Immature natural killer cell (primary cell): Measurements from ENCODE around the gene HSPG2. TPM values are rescaled to one million over a fixed set of nuclear protein-coding genes. Genes with fewer than 3 reads are reported as not detected.

Experiments
- DNase-seq, 3 donors: peaks; one replicate each; pipeline ENCODE4 v3.0.0; 2022; ENCODE audit warnings: mixed read lengths in 1 of 3
- H3K27ac Mint-ChIP-seq, 6 donors: one replicate each; pipeline ENCODE4 v1.8.0; 2020; ENCODE audit warnings: mixed read lengths in 6 of 6, mild to moderate bottlenecking in 5 of 6, inconsistent platforms in 4 of 6, moderate library complexity in 3 of 6
- H3K27me3 Mint-ChIP-seq, 3 donors: one replicate each; pipeline ENCODE4 v1.8.0; 2020 to 2021; ENCODE audit warnings: low read depth in 3 of 3, mild to moderate bottlenecking in 3 of 3, mixed read lengths in 3 of 3, moderate library complexity in 3 of 3, inconsistent platforms in 1 of 3
- H3K36me3 Mint-ChIP-seq, 3 donors: one replicate each; pipeline ENCODE4 v1.8.0; 2020; ENCODE audit warnings: mixed read lengths in 3 of 3, inconsistent platforms in 2 of 3, mild to moderate bottlenecking in 2 of 3
- H3K4me1 Mint-ChIP-seq, 2 donors: one replicate each; pipeline ENCODE4 v1.8.0; 2020; ENCODE audit warnings: inconsistent platforms in 2 of 2, mild to moderate bottlenecking in 2 of 2, mixed read lengths in 2 of 2, moderate library complexity in 1 of 2
- H3K4me3 Mint-ChIP-seq, 5 donors: one replicate each; pipeline ENCODE4 v1.8.0; 2020; ENCODE audit warnings: mild to moderate bottlenecking in 5 of 5, mixed read lengths in 5 of 5, inconsistent platforms in 3 of 5, moderate library complexity in 3 of 5
- H3K9me3 Mint-ChIP-seq, 6 donors: one replicate each; pipeline ENCODE4 v1.8.0; 2020; ENCODE audit warnings: mild to moderate bottlenecking in 6 of 6, mixed read lengths in 6 of 6, inconsistent platforms in 4 of 6, moderate library complexity in 3 of 6
- polyA plus RNA-seq, 3 donors: library from polyadenylated mRNA; unstranded; fragments of 300-500 nt; fragmentation: Illumina TruSeq; gene quantifications; one replicate each; pipeline ENCODE4 v1.2.3, GENCODE V29; 2021

HSPG2 gene
- polyA plus RNA-seq, 3 donors from 2014 or later = 0.19 TPM; not detected in 2

DNA sequence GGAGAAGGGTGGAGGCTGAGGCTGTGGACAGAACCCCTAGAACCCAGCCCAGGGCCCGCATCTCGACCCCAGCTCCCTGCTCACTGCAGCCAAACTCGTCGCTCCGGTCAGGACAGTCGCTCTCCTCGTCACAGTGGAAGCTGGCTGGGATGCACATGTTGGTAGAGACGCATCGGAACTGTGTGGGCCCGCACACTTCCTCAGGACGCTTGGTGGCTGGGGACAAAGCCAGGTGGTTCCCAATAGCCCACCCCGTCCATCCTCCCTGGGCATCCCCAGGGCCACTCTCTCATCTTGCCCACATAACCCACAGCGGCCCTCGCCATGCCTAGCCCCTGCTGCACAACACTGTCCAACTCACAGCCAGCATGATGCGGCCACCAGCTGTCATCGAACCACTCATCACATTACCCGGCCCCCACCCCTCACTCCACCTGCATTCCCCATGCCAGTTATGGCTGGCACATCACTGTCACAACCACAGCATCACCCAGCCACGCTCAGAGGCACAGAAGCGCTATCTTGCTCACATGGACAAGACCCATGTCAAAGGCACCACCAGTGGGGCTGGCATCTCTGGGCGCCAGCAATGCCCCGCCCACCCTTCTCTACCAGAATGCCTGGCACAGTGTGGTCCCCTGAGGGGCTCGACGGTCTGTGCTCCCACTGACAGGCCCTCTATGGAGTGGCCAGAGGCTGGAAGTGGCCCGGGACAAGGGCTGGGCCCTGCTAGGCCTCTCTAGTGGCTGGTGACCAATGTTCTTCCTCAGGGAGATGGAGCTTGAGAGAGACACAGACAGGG, 51.7 kb downstream of the HSPG2 start:
- no peaks in the 10 kb centered on the region for H3K9me3 Mint-ChIP-seq
- H3K36me3 Mint-ChIP-seq = no peaks in the 10 kb centered on the region
- no peak overlapping the region for H3K27ac Mint-ChIP-seq

DNA sequence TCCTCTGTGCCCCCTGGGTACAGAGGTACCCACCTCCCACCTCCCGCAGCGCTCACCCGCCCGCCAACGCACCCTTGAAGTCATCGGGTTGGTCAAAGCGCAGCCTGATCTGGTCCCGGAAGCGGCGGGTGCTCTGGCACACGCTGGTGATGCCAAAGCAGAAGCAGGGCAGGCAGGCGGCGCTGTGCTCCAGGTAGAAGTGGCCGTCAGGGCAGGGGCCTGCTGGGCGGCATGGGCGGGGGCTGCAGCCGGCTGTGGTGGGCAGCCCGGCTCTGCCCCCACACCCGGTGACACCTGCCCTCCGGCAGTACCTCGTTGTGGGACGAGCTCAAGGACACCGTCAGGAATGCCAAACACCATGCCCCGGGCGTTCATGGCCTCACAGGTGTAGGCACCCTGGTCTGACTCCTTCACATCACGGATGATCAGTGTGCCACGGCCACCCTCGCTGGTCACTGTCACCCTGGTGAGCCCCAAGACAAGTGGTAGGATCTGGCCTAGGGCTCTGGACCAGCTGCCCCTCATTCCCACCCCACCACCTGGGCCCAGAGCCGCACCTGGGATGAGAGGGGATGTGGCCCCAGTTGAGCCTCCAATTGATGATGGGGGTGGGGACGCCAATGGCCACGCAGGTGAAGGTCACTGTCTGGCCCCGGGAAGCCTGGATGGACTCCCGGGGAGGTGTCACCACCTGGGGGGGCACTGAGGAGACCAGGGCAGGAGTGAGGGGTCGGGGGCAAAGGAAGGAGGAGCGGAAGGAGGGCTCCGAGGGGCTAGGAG, 52.5 kb downstream of the HSPG2 start:
- Mint-ChIP-seq H3K27me3 (no peaks in the 10 kb centered on the region), H3K4me3 (no peak overlapping the region), H3K36me3 (no peaks in the 10 kb centered on the region), H3K27ac (no peak overlapping the region), H3K4me1 (no peaks in the 10 kb centered on the region), H3K9me3 (no peaks in the 10 kb centered on the region)
- DNase-seq = no peak

More for the DNA sequence above, 51.7 kb downstream of the HSPG2 start:
- H3K4me3 Mint-ChIP-seq = no peak overlapping the region
- DNase-seq = no peak
- no peaks in the 10 kb centered on the region for H3K27me3 Mint-ChIP-seq
- no peaks in the 10 kb centered on the region for H3K4me1 Mint-ChIP-seq

DNA sequence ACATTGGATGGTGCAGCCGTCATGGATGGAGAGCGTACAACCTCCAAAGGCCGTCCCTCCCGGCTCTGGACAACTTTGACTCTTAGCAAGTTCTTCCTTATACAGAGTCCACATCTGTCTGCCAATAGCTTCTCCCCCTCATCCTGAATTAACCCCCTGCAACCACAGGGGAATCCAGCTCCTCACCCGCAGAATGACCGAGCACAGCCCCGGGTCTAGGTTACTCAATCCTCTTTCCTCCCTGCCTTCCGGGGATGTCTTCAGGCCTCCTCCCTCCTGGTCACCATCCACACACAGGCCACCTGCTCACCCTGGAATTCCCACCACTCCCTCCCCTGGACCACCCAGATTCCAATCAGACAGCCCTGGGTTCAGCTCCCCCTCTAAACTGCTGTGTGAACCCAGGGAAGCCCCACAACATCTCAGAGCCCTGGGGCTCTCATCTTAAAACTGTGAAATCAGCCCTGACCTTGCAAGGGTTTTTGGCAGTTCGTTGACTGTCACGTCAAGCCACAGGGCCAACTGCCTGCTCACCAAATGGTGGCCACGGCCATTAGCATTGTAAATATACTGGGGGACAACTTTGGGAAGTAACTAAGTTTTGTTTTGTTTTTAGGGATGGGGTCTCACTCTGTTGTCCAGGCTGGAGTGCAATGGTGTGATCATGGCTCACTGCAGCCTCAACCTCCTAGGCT, 54.2 kb downstream of the HSPG2 start:
- no peaks in the 10 kb centered on the region for H3K27me3 Mint-ChIP-seq
- H3K27ac Mint-ChIP-seq = no peak overlapping the region
- DNase-seq = no peak
- H3K36me3 Mint-ChIP-seq = no peaks in the 10 kb centered on the region
- no peak overlapping the region for H3K4me3 Mint-ChIP-seq
- no peaks in the 10 kb centered on the region for H3K9me3 Mint-ChIP-seq
- no peaks in the 10 kb centered on the region for H3K4me1 Mint-ChIP-seq

DNA sequence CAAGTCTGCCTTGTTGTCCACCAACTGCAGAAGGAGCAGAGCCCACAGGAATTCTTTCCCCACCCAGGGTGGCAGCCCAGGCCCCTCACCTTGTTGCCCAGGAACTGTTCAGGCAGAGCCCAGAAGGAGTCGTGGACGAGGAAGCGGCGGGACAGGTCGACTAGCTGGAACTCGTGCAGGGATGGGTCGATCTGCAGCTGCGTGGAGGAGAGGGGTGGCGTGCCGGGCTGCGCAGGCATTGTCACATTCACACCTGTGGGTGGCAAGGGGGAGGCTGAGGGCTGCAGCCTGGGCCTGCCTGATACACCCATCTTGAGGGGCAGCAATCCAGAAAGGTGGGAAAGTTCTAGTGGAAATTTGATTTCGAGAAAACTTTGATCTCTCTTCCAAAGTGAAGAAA, 55.9 kb downstream of the HSPG2 start:
- H3K27me3 Mint-ChIP-seq = no peaks in the 10 kb centered on the region
- no peak overlapping the region for H3K27ac Mint-ChIP-seq
- no peaks in the 10 kb centered on the region for H3K4me1 Mint-ChIP-seq
- no peaks in the 10 kb centered on the region for H3K36me3 Mint-ChIP-seq
- no peaks in the 10 kb centered on the region for H3K9me3 Mint-ChIP-seq
- DNase-seq = no peak
- no peak overlapping the region for H3K4me3 Mint-ChIP-seq

DNA sequence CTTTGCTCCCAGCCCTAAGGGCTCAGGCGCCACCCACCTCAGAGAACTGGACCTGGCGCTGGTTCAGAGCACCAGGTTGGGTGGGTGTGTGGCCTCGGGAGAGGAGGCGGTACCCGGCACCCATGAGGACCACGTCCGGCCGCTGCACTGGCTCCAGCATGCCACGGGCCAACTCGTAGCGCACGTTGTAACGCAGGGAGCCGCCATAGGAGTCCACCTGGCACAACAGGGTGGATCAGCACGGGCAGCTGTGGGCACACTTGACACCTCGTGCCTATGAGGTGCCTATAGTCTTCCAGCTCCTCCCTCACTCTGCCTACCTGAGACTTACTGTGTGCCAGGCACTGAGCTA, 56.5 kb downstream of the HSPG2 start:
- Mint-ChIP-seq H3K4me1 (no peaks in the 10 kb centered on the region), H3K27ac (no peak overlapping the region), H3K9me3 (no peaks in the 10 kb centered on the region), H3K4me3 (no peak overlapping the region), H3K36me3 (no peaks in the 10 kb centered on the region), H3K27me3 (no peaks in the 10 kb centered on the region)
- no peak for DNase-seq

DNA sequence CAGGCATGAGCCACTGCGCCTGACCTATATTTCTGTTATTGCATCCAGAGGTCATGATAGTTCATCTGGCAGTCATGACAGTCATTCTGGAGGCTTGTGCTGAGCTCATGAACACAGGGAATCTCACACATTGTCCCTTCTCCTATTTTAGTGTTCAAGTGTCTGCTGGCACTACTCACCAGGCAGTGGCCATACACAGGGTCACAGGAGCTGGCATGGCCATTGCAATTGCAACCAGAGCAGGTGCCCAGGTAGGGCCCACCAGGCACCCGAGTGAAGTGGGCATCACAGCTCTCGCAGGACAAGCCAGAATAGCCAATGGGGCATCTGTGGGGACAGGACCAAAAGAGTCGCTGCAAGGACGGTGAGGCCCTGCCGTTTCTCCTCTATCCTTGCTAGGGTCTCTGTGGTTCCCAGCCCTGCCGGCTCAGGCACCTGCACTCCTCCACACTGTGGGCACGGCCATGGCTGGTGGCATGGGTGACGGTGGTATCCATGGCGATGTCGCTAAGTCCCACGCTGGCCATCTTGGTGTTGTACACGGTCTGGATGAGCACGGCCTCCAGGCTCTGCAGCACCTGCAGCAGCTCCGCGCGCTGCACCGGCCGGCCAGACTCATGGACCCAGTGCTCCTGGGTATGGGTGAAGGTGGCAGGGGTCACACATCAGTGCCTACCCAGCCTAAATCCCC, 57.0 kb downstream of the HSPG2 start:
- Mint-ChIP-seq H3K4me1 (no peaks in the 10 kb centered on the region), H3K4me3 (no peak overlapping the region), H3K27me3 (no peaks in the 10 kb centered on the region), H3K36me3 (no peaks in the 10 kb centered on the region), H3K27ac (no peak overlapping the region), H3K9me3 (no peaks in the 10 kb centered on the region)
- DNase-seq = no peak

DNA sequence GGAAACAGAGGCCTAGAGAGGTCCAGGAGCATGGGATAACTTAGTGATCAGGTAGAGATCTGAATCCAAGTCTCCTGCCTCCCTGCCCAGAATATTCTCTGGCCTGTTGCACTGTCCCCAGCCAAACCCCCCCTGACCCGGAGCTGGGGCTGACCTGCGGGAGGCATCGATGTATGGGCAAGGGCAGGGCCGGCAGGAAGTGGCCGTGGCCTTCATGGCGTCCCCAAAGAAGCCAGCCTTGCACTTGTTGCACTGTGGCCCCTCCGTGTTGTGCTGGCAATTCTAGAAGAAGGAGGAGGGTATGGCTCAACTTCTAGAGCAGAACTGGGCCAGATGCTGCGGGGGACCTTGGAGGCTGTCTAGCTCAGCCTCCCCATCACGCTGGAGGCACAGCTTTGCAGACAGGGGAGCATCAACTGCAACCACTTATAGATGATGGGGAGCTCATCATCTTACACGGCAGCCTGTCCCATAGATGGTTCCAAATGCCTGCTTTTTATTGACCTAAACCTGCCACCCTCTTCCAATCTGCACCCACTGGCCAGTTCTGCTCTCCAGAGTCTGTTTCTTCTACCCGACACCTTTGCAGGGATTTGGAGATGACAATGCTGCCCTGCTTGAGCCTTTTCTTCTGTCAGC, 58.2 kb downstream of the HSPG2 start:
- H3K4me3 Mint-ChIP-seq = no peak overlapping the region
- no peak for DNase-seq
- no peaks in the 10 kb centered on the region for H3K4me1 Mint-ChIP-seq
- no peaks in the 10 kb centered on the region for H3K9me3 Mint-ChIP-seq
- no peaks in the 10 kb centered on the region for H3K27me3 Mint-ChIP-seq
- no peaks in the 10 kb centered on the region for H3K36me3 Mint-ChIP-seq
- H3K27ac Mint-ChIP-seq = no peak overlapping the region

DNA sequence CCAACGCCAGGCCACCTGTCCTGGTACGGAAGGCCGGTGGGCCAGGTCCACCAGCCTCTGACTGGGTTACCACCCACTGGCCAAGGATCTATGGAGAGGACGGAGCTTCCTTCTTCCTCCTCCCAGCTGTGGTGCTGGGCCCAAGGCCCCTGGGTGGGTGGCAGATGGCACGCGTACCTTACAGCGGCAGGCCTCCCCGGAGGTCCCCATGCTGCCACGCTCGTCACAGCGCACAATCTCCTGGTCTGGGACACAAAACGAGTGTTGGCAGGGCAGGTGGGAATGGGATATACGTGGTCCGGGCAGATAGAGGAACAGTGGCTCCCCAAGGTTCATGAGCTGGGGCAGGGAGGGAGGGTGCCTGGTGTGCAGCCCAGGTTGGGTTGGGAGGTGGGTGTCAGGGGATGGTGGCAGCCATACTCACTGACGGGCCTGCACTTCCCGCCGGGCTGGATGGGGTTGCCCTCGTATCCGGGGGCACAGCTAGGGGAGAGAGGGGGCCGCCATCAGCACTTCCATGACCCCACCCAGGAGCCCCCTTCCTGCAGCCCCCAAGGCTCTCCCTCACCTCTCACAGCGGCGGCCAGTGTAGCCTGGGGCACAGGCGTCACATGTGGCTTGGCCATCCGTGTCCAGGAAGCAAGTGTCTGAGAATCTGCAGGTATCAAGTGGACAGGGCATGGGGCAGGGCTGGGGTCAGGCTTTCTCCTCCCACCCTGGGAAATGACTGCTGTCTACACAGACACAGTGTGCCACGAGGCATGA, 58.9 kb downstream of the HSPG2 start:
- Mint-ChIP-seq H3K36me3 (no peaks in the 10 kb centered on the region), H3K4me1 (no peaks in the 10 kb centered on the region), H3K4me3 (no peak overlapping the region), H3K27me3 (no peaks in the 10 kb centered on the region), H3K27ac (no peak overlapping the region), H3K9me3 (no peaks in the 10 kb centered on the region)
- no peak for DNase-seq

DNA sequence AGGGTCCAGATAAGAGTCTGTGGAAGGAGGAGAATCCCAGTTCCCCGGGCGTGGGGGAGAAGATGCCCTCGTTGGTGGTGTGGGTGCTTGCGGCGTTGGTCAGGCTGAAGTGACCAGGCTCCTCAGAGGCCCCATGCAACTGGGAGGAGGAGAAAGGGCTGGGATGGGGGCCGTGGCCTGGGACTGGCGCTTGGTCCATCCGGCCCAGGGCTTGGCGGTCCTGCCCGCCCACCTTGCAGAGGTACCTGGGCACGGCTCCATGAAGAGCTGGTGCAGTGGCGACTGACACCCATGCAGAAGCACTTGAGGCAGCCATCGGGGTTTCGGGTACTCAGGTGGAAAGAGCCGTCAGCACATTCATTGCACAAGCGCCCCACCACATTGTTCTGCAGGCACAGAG, 60.8 kb downstream of the HSPG2 start:
- no peak for DNase-seq
- Mint-ChIP-seq H3K27me3 (no peaks in the 10 kb centered on the region), H3K36me3 (no peaks in the 10 kb centered on the region), H3K27ac (no peak overlapping the region), H3K4me1 (no peaks in the 10 kb centered on the region), H3K9me3 (no peaks in the 10 kb centered on the region), H3K4me3 (no peak overlapping the region)

DNA sequence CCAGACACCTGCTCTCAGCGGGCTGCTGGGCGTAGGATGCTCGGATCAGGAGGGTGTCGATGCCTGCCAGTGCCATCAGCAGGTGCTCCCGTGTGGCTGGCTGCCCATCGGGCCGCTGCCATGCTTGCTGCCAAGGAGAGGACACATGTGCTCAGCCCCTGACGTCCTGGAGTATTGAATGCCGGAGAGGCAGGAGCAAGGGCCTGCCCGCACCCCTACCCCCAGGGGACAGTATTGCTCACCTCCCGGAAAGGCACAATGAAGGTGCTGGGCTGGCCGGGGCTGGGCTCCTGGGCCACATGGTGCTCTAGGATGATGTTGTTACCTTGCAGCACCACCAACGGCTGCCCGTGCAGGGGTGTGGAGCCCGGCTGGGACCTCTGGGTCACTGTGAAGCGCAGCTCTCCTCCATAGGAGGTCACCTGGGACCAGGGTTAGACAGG, 61.5 kb downstream of the HSPG2 start:
- H3K4me3 Mint-ChIP-seq = no peak overlapping the region
- no peak for DNase-seq
- no peaks in the 10 kb centered on the region for H3K36me3 Mint-ChIP-seq
- no peaks in the 10 kb centered on the region for H3K4me1 Mint-ChIP-seq
- H3K9me3 Mint-ChIP-seq = no peaks in the 10 kb centered on the region
- H3K27me3 Mint-ChIP-seq = peaks cover 0 to 2% (median 0%) of the 10 kb centered on the region in 3 donors
- no peak overlapping the region for H3K27ac Mint-ChIP-seq

DNA sequence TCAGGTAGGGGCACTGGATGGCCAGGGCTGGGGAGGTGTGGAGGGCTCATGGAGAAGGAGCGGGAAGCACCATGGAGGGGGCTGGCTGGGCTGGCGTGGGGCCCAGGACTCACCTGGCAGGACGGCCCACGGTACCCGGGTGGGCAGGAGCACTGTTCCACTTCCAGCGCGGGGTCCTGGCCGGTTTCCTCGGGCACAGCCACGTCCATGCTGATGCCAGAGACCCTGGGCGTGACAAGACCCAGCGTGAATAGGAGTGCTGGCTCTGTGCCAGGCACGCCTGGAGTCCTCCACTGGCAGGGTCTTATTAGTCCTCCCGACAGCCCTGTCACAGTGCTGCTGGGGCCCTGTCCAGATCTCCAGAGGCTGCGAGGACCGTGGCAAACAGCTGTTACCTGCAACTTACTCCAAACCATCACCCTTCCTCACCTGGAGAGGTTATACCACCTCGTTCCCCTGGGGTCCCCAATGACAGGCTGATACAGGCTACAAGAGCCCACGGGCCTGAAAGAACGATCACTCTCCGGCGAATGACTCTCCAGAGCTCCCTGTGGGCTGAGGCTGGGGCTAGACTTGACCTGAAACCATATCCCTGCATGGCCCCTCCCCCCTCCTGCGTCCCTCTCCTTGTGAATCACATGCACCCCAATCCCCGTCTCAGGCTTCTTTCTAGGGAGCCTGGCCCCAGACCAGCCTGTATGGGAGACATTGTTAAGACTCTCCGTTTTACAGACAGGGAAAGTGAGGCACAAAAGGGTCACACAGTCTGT, 62.1 kb downstream of the HSPG2 start:
- Mint-ChIP-seq H3K9me3 (no peaks in the 10 kb centered on the region), H3K4me3 (no peak overlapping the region), H3K36me3 (no peaks in the 10 kb centered on the region), H3K27me3 (peaks cover 0 to 2% (median 0%) of the 10 kb centered on the region in 3 donors), H3K27ac (no peak overlapping the region), H3K4me1 (no peaks in the 10 kb centered on the region)
- no peak for DNase-seq

DNA sequence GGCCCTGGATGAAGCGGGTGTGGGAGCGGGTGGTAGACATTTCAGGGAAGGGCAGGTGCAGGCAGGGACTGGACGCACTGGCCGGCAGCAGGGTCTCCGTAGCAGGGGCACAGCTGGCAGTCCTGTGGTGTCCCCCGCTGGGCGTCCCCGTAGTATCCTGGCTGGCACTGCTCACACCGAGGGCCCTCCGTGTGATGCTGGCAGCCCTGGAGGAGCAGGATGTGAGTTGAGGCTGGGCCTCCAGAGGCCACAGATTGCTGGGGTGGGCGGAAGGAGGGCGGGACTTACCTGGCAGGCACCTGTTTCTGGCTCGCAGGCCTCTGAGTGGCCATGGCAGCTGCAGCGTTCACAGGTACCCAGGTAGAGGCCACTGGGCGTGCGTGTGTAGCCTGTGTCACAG, 62.8 kb downstream of the HSPG2 start:
- H3K27me3 Mint-ChIP-seq = peaks cover 0 to 2% (median 0%) of the 10 kb centered on the region in 3 donors
- no peak for DNase-seq
- H3K4me3 Mint-ChIP-seq = no peak overlapping the region
- H3K4me1 Mint-ChIP-seq = no peaks in the 10 kb centered on the region
- no peaks in the 10 kb centered on the region for H3K36me3 Mint-ChIP-seq
- H3K9me3 Mint-ChIP-seq = no peaks in the 10 kb centered on the region
- no peak overlapping the region for H3K27ac Mint-ChIP-seq
